Lower leg skin (tissue), 3 donors: ENCODE results near the gene CFAP58.

Source experiments
- CTCF ChIP-seq, 3 donors: fragments of 450-650 bp; IDR thresholded peaks; one replicate each; pipeline ENCODE4 v1.5.1; 2016; ENCODE audit warnings: antibody characterized with exemption in 3 of 3, mild to moderate bottlenecking in 3 of 3, moderate library complexity in 2 of 3
- POLR2A ChIP-seq, 2 donors: fragments of 450-650 bp; IDR thresholded peaks; one replicate each; pipeline ENCODE4 v1.6.1; 2016 to 2017; ENCODE audit warnings: antibody characterized with exemption in 2 of 2, mild to moderate bottlenecking in 1 of 2, moderate library complexity in 1 of 2

- TF ChIP-seq CTCF (IDR thresholded peaks at IDR 0.05) = no peak
- no peak for TF ChIP-seq POLR2A (IDR thresholded peaks at IDR 0.05)
Observed at GRCh38 chr10:104480797-104481196, 127.2 kb downstream of the CFAP58 start.
